DOHH2 (cell line): ENCODE data around the gene ETV6.

Experiments
- H3F3A ChIP-seq: fragments of 200-600 bp; sonication (generic), shearing (Covaris generic); 2 replicates; pipeline ENCODE4 v1.6.0; 2016; ENCODE audit warnings: antibody characterized with exemption, mild to moderate bottlenecking; ENCODE audit not compliant: control insufficient read depth, insufficient read depth
- H3K27ac ChIP-seq: fragments of 200-600 bp; sonication (generic); 2 replicates; pipeline ENCODE4 v1.5.1; 2014; ENCODE audit warnings: low read depth, mild to moderate bottlenecking, low read length, moderate library complexity
- H3K27me3 ChIP-seq: fragments of 200-600 bp; sonication (generic); 2 replicates; pipeline ENCODE4 v1.6.1; 2014; ENCODE audit warnings: mild to moderate bottlenecking, low read length, mixed read lengths; ENCODE audit not compliant: control insufficient read depth
- H3K36me3 ChIP-seq: fragments of 200-600 bp; sonication (generic); 2 replicates; pipeline ENCODE4 v1.6.1; 2014; ENCODE audit warnings: mild to moderate bottlenecking, low read length, moderate library complexity, mixed read lengths; ENCODE audit not compliant: control insufficient read depth
- H3K4me1 ChIP-seq: fragments of 200-600 bp; sonication (generic); 2 replicates; pipeline ENCODE4 v1.6.1; 2014; ENCODE audit warnings: mild to moderate bottlenecking, low read length, mixed read lengths; ENCODE audit not compliant: control insufficient read depth
- H3K4me2 ChIP-seq: fragments of 200-600 bp; sonication (generic); 2 replicates; pipeline ENCODE4 v1.6.0; 2014; ENCODE audit warnings: mild to moderate bottlenecking, low read length, moderate library complexity
- H3K4me3 ChIP-seq: fragments of 200-600 bp; sonication (generic); 2 replicates; pipeline ENCODE4 v1.5.1; 2014; ENCODE audit warnings: mild to moderate bottlenecking, low read length, mixed read lengths
- H3K79me2 ChIP-seq: fragments of 200-600 bp; sonication (generic); 2 replicates; pipeline ENCODE4 v1.6.1; 2014; ENCODE audit warnings: mild to moderate bottlenecking, low read length, mixed read lengths; ENCODE audit not compliant: control insufficient read depth
- H3K9me2 ChIP-seq: fragments of 200-600 bp; sonication (generic); replicated peaks from 2 replicates; pipeline ENCODE4 v1.6.1; 2014; ENCODE audit warnings: mild to moderate bottlenecking, low read length, mixed read lengths; ENCODE audit not compliant: control insufficient read depth
- H3K9me3 ChIP-seq: fragments of 200-600 bp; sonication (generic); 2 replicates; pipeline ENCODE4 v1.6.1; 2014; ENCODE audit warnings: antibody characterized with exemption, low read length, mixed read lengths; ENCODE audit not compliant: control insufficient read depth, insufficient read depth
- H4K20me1 ChIP-seq: fragments of 200-600 bp; sonication (generic); 2 replicates; pipeline ENCODE4 v1.6.0; 2014; ENCODE audit warnings: low read depth, mild to moderate bottlenecking, antibody characterized with exemption, low read length, moderate library complexity; ENCODE audit not compliant: control insufficient read depth, insufficient read depth
- EZH2phosphoT487 ChIP-seq: fragments of 200-600 bp; sonication (generic); IDR thresholded peaks from 2 replicates; pipeline ENCODE4 v1.6.1; 2017; ENCODE audit warnings: borderline replicate concordance, mild to moderate bottlenecking, antibody characterized with exemption, low read length, moderate library complexity, mixed read lengths
- TF ChIP-seq, protein P1 (sequence below): fragments of 200-600 bp; sonication (generic); IDR thresholded peaks from one replicate; pipeline ENCODE4 v1.5.1; 2014; ENCODE audit warnings: antibody characterized with exemption, mild to moderate bottlenecking, low read depth, low read length; ENCODE audit not compliant: poor library complexity, severe bottlenecking

ETV6 gene

DNA sequence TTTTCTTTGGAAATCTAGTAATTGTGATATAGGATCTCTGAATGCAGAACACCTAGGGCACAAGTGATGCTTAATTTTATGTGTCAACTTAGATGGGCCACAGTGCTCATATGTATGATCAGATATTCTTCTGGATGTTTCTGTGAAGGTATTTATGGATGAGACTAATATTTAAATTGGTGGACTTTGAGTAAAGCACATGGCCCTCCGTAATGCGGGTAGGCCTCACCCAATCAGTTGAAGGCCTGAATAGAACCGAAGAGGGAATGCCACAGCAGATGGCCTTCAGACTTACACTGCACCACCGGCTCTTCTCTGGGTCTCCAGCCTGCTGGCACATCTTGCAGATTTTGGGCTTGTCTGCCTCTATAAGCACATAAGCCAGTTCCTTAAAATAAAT, 60.0 kb downstream of the ETV6 start:
- no peaks in the 10 kb centered on the region for H3K79me2 ChIP-seq
- TF ChIP-seq, protein P1, sequence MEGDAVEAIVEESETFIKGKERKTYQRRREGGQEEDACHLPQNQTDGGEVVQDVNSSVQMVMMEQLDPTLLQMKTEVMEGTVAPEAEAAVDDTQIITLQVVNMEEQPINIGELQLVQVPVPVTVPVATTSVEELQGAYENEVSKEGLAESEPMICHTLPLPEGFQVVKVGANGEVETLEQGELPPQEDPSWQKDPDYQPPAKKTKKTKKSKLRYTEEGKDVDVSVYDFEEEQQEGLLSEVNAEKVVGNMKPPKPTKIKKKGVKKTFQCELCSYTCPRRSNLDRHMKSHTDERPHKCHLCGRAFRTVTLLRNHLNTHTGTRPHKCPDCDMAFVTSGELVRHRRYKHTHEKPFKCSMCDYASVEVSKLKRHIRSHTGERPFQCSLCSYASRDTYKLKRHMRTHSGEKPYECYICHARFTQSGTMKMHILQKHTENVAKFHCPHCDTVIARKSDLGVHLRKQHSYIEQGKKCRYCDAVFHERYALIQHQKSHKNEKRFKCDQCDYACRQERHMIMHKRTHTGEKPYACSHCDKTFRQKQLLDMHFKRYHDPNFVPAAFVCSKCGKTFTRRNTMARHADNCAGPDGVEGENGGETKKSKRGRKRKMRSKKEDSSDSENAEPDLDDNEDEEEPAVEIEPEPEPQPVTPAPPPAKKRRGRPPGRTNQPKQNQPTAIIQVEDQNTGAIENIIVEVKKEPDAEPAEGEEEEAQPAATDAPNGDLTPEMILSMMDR: no peak
- no peak for TF ChIP-seq EZH2phosphoT487
- H3F3A ChIP-seq: no peaks in the 10 kb centered on the region
- H3K4me2 ChIP-seq: no peak overlapping the region
- no peaks in the 10 kb centered on the region for H3K9me2 ChIP-seq
- H3K36me3 ChIP-seq: no peaks in the 10 kb centered on the region
- H3K27ac ChIP-seq: no peak overlapping the region
- H3K27me3 ChIP-seq: no peaks in the 10 kb centered on the region
- H3K9me3 ChIP-seq: no peaks in the 10 kb centered on the region
- H3K4me1 ChIP-seq: no peaks in the 10 kb centered on the region
- H3K4me3 ChIP-seq: no peak overlapping the region
- no peaks in the 10 kb centered on the region for H4K20me1 ChIP-seq

DNA sequence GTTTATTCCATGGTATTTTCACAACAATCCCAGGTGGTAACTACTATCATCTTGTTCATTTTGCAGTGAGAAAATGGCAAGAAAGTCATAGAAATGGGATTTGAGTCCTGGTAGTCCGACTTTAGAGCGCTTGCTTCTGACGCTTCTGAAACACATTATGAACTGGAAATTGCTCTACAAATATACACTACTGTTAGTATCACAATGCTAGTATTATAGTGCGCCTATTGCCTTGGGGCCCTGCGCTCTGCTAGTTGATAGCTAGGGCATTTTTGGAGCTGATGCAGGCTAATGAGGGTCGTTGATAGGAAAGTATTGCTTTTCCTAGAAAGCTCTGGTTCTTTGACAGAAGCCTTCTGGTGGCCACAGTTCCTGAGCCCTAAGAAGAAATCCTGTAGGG, 61.0 kb downstream of the ETV6 start:
- Histone ChIP-seq H3K79me2 (no peaks in the 10 kb centered on the region), H3K4me1 (no peaks in the 10 kb centered on the region), H3K27ac (no peak overlapping the region), H3K27me3 (no peaks in the 10 kb centered on the region), H3K9me3 (no peaks in the 10 kb centered on the region), H3K4me3 (no peak overlapping the region), H4K20me1 (no peaks in the 10 kb centered on the region), H3K36me3 (no peaks in the 10 kb centered on the region), H3K4me2 (no peak overlapping the region), H3F3A (no peaks in the 10 kb centered on the region), H3K9me2 (no peaks in the 10 kb centered on the region)
- TF ChIP-seq, protein P1: no peak
- no peak for TF ChIP-seq EZH2phosphoT487

DNA sequence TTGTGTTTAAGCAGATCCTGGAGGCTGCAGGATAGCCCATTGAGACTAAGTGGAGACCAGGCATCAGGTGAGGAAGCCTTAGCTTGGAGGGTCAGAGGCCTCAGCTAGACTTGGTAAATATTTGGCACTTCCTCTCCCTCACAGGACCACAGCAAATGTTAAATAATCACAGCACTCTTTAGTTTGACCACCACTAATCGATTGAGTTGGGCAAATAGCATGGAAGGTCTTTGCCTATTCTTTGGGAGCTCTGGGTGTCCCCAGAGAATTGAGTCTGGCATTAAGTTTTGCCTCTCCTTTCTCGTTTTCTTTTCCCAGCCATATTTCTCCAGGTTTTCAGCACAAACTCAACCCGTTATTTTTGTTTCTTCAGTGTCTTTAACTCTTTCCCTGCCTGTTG, 61.4 kb downstream of the ETV6 start:
- TF ChIP-seq EZH2phosphoT487: no peak
- TF ChIP-seq, protein P1: no peak
- Histone ChIP-seq H3K36me3 (no peaks in the 10 kb centered on the region), H3K4me3 (no peak overlapping the region), H3K27ac (no peak overlapping the region), H3K9me2 (no peaks in the 10 kb centered on the region), H3K9me3 (no peaks in the 10 kb centered on the region), H3K4me1 (no peaks in the 10 kb centered on the region), H4K20me1 (no peaks in the 10 kb centered on the region), H3K4me2 (no peak overlapping the region), H3F3A (no peaks in the 10 kb centered on the region), H3K79me2 (no peaks in the 10 kb centered on the region), H3K27me3 (no peaks in the 10 kb centered on the region)
